Renal cortex interstitium (tissue), 15 donors: ENCODE measurements around the gene KIR2DL4. TPM values are rescaled to one million over a fixed set of nuclear protein-coding genes. Genes with fewer than 3 reads are reported as not detected.
"Not testable (repeated sequence)": the region's sequence is repeated elsewhere in the genome, so short reads cannot be mapped to it uniquely, and the experiment has no call there.

ENCODE experiments used
- DNase-seq, 11 donors: peaks; one replicate each; pipeline ENCODE4 v3.0.0-alpha.2; 2013; ENCODE audit warnings: low read depth in 9 of 11, low spot score in 4 of 11; ENCODE audit errors: extremely low read depth in 1 of 11
- long read RNA-seq, 16 experiments: transcript quantifications; one replicate each; lab custom pipeline, GENCODE V29; 2026
- polyA plus RNA-seq, 3 donors: library from polyadenylated mRNA; unstranded; fragments of 120-200 nt; gene quantifications; one replicate each; pipeline ENCODE4 v1.2.1, GENCODE V29; 2013; ENCODE audit not compliant: insufficient read length in 3 of 3

KIR2DL4 gene
- polyA plus RNA-seq = not detected
- long read RNA-seq, donor 1 = 0 reads
- long read RNA-seq, donor 2 = 0 reads
- long read RNA-seq, donor 3 = 0 reads
- long read RNA-seq, donor 4 = 0 reads
- long read RNA-seq, donor 5 = 0 reads
- long read RNA-seq, donor 6 = 0 reads
- long read RNA-seq, donor 7 = 0 reads
- long read RNA-seq, donor 8 = 0 reads
- long read RNA-seq, donor 9 = 0 reads
- long read RNA-seq, donor 10 = 0 reads
- long read RNA-seq, donor 11 = 0 reads
- long read RNA-seq, donor 12 = 0 reads
- long read RNA-seq, donor 13 = 0 reads
- long read RNA-seq, donor 14 = 0 reads
- long read RNA-seq, donor 15 = 0 reads
- long read RNA-seq, donor 16 = 0 reads

DNA sequence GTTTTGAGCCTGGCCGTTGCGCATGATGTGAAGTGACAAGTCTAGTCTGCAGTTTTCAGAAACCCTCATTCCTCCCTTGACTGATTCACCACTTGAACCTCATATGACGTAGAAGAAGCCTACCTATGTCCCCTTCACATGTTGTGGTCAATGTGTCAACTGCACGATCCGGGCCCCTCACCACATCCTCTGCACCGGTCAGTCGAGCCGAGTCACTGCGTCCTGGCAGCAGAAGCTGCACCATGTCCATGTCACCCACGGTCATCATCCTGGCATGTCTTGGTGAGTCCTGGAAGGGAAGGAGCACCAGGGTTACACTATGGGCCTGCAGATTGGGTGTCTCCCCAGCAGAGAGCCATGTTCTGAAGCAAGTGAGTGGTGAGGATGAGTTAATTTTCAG, at the start of gene KIR2DL4:
Gene KIR2DL4, plus strand, starts transcription at position 201 of the 400 bp plus-strand sequence. Its CDS starts 42 bp downstream, at position 243.
- DNase-seq = no peak

DNA sequence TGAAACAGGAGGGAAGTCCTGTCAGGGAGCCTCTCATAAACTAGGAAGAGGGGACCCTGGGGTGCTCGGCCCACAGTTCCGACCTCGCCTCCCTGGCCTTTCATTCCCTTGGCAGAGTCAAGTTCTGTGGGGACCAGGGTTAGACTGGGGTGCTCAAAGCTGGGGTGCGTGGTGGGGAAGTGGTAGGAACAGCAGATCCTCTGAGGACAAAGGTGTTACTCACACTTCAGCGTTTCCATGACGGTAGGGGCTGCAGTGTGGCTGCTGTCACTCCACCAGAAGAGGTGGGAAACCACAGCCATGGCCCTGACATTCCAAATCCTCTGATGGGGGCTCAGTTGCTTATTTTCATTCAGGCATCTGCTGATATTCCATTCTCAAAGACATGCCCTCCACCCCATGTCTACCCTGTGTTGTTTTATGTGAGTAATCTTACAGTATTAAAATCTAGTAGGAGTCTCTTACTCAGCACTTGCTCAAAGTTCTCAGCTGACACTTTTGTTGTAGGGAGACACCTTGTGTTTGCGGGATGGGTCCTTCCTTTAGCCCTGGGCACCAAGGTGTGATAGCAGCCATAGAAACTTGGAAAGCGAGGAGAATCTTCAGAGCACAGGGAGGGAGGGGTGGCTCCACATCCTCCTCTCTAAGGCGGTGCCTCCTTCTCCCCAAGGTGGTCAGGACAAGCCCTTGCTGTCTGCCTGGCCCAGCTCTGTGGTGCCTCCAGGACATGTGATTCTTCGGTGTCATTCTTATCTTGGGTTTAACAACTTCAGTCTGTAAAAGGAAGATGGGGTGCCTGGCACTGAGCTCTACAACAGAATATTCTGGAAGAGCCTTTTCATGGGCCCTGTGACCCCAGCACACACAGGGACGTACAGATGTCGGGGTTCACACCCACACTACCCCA, 47.0 kb upstream of the KIR2DL4 start:
- not testable (repeated sequence) for DNase-seq

DNA sequence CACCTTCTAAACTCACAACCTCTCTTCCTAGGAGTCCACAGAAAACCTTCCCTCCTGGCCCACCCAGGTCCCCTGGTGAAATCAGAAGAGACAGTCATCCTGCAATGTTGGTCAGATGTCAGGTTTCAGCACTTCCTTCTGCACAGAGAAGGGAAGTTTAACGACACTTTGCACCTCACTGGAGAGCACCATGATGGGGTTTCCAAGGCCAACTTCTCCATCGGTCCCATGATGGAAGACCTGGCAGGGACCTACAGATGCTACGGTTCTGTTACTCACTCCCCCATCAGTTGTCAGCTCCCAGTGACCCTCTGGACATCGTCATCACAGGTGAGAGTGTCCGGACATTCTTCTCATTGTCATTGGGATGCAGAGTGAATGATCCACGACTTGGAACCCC, 44.8 kb upstream of the KIR2DL4 start:
- not testable (repeated sequence) for DNase-seq

DNA sequence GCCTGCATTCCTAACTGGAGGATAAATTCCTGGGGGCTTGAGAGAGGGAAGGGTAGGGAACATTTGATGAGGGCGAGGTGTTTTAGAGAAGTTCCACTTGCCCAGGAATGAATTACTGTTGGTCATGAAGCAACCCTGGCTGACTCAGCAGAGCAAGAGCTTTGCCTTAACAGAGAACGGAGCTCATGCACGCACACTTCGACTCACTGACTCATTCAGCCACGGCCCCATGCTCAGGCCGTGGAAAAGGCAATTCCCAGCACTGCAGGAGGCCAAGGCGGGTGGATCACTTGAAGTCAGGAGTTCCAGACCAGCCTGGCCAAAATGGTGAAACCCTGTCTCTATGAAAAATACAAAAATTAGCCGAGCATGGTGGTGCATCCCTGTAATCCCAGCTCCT, 39.2 kb upstream of the KIR2DL4 start:
- not testable (repeated sequence) for DNase-seq

- DNase-seq = not testable (repeated sequence)
These were observed 36.9 kb upstream of the KIR2DL4 start for GRCh38 chr19:54766464-54766863.

GRCh38 chr19:54769646-54770045, 33.8 kb upstream of the KIR2DL4 start, which contains the start of gene KIR2DL1:
Gene KIR2DL1, plus strand, starts transcription at chr19:54769793. Its CDS starts 58 bp downstream, at chr19:54769851.
- DNase-seq = not testable (repeated sequence)

- not testable (repeated sequence) for DNase-seq
These were observed 32.9 kb upstream of the KIR2DL4 start for GRCh38 chr19:54770511-54770910.

- not testable (repeated sequence) for DNase-seq
These were observed 32.1 kb upstream of the KIR2DL4 start for GRCh38 chr19:54771018-54771960.

DNA sequence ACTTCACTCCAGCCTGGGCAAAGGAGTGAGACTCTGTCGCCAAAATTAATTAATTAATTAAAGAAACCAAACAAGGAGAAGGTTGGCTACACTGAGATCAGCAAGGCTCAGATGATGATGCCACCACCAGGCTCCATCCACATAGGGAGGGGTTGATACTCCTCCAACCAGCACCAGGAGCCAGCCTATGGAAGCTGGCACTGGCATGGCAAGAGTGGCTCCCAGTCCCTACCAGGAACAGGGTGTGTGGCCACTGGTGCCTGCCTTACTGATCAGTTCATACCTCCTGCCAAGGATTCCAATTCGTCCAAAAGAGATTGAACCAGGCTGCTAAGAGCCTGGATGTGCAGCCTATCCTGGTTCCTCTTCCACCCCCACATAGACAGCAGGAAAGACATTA, 30.7 kb upstream of the KIR2DL4 start:
- DNase-seq = not testable (repeated sequence)

DNA sequence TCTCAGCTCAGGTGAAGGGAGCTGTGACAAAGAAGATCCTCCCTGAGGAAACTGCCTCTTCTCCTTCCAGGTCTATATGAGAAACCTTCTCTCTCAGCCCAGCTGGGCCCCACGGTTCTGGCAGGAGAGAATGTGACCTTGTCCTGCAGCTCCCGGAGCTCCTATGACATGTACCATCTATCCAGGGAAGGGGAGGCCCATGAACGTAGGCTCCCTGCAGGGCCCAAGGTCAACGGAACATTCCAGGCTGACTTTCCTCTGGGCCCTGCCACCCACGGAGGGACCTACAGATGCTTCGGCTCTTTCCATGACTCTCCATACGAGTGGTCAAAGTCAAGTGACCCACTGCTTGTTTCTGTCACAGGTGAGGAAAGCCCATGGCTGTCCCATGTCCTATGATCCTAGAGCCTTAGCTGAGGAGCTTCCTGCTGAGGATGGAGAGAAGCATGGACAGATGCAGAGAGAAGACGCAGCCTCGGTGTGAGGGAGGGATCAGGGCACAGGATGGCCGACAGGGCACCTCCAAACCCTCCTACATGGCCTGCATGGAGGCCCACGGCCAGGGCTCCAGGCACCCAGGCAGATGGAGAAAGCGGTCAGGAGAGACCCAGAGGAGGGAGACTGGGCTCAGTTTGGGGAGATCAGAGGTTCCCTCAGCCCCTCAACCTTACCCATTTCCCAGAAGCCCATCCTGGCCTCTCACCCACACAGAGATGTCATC, 28.2 kb upstream of the KIR2DL4 start:
- DNase-seq = not testable (repeated sequence)

GRCh38 chr19:54775830-54776229, 27.6 kb upstream of the KIR2DL4 start:
- DNase-seq = not testable (repeated sequence)

GRCh38 chr19:54777851-54778250, 25.6 kb upstream of the KIR2DL4 start:
- DNase-seq = not testable (repeated sequence)

DNA sequence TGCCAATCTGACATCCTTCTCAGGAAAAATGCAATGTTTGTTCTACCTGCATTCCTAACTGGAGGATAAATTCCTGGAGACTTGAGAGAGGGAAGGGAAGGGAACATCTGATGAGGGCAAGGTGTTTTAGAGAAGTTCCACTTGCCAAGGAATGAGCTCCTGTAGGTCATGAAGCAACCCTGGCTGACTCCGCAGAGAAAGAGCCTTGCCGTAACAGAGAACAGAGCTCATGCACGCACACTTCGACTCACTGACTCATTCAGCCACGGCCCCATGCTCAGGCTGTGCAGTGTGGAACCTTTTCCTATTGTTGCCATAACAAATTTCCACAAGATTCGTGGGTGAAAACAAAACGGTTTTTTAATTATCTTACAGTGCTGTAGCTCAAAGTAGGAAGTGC, 24.5 kb upstream of the KIR2DL4 start:
- not testable (repeated sequence) for DNase-seq

GRCh38 chr19:54782916-54783315, 20.5 kb upstream of the KIR2DL4 start:
- DNase-seq = not testable (repeated sequence)

DNA sequence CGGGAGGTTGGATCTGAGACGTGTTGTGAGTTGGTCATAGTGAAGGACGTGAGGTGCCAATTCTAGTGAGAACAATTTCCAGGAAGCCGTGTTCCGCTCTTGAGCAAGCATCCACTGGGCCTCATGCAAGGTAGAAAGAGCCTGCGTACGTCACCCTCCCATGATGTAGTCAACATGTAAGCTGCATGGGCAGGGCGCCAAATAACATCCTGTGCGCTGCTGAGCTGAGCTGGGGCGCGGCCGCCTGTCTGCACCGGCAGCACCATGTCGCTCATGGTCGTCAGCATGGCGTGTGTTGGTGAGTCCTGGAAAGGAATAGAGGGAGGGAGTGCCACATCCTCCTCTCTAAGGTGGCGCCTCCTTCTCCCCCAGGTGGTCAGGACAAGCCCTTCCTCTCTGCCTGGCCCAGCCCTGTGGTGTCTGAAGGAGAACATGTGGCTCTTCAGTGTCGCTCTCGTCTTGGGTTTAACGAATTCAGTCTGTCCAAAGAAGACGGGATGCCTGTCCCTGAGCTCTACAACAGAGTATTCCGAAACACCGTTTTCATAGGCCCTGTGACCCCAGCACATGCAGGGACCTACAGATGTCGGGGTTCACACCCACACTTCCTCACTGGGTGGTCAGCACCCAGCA, 17.2 kb upstream of the KIR2DL4 start:
- DNase-seq = not testable (repeated sequence)

DNA sequence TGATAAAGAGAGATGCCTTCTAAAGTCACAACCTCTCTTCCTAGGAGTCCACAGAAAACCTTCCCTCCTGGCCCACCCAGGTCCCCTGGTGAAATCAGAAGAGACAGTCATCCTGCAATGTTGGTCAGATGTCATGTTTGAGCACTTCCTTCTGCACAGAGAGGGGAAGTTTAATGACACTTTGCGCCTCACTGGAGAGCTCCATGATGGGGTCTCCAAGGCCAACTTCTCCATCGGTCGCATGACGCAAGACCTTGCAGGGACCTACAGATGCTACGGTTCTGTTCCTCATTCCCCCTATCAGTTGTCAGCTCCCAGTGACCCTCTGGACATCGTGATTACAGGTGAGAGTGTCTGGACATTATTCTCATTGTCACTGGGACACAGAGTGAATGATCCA, 15.3 kb upstream of the KIR2DL4 start:
- DNase-seq = not testable (repeated sequence)

GRCh38 chr19:54790711-54791110, 12.7 kb upstream of the KIR2DL4 start:
- no peak for DNase-seq

DNA sequence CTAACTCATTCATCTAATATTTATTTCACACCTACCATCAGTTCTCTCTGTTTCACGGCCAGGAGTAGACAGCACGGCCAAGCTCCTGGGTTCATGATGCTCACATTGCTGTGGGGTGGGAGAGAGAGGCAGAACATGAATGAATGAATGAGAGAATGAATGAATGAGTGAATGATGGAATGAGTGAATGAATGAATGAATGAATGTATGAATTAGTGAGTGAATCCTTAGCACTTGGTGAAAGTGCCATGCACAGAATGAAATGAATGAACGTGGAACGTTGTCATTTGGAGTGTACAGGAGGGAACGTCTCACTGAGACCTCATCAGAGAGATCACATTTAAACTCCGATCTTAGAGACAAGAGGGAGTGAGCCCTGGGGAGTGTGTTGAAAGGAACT, 11.9 kb upstream of the KIR2DL4 start:
- no peak for DNase-seq
